ENCODE measurements around the gene RALGAPB. TPM values are rescaled to one million over a fixed set of nuclear protein-coding genes. Genes with fewer than 3 reads are reported as not detected.

The RALGAPB gene
- total and polyA plus RNA-seq, 2 experiments from 2014 or later, result 10.2 to 40.4 TPM

GRCh38 chr20:38534756-38535155, 62.1 kb downstream of the RALGAPB start:
- Histone ChIP-seq H2AFZ (no peak overlapping the region), H3K27ac (ENCODE audit: low read depth) (no peak overlapping the region), H3K27me3 (ENCODE audit: insufficient read depth) (no peaks in the 10 kb centered on the region), H3K36me3 (ENCODE audit: insufficient read depth) (peaks cover 17% of the 10 kb centered on the region), H3K4me3 (no peak overlapping the region), H3K4me2 (no peak overlapping the region), H4K20me1 (replicated peaks; ENCODE audit: insufficient read depth) (no peaks in the 10 kb centered on the region; the same call in 1 of the 2 replicates), H3F3A (replicated peaks; ENCODE audit: low read depth) (no peaks in the 10 kb centered on the region), H3K79me2 (replicated peaks; ENCODE audit: insufficient read depth) (no peaks in the 10 kb centered on the region), H3K9me2 (ENCODE audit: insufficient read depth) (no peaks in the 10 kb centered on the region), H3K4me1 (ENCODE audit: insufficient read depth) (no peaks in the 10 kb centered on the region)
- Mint-ChIP-seq H3K9me3 (no peaks in the 10 kb centered on the region), H3K4me3 (no peak overlapping the region), H3K36me3 (ENCODE audit: low read depth) (peaks cover 39% of the 10 kb centered on the region), H3K27me3 (ENCODE audit: insufficient read depth, low read depth, poor library complexity) (no peaks in the 10 kb centered on the region), H3K27ac (no peak overlapping the region), H3K4me1 (no peaks in the 10 kb centered on the region)
- DNase-seq (ENCODE audit: low spot score) (no peak), ATAC-seq (no peak)
- TF ChIP-seq EZH2phosphoT487 (IDR thresholded peaks at IDR 0.05; ENCODE audit: unreplicated experiment) (no peak), POLR2AphosphoS5 (IDR thresholded peaks at IDR 0.05; ENCODE audit: low read depth) (no peak), CREB1 (CRISPR knock-in tag; IDR thresholded peaks at IDR 0.05; ENCODE audit: low read depth) (no peak)

GRCh38 chr20:38536310-38536709, 63.7 kb downstream of the RALGAPB start:
- H3F3A ChIP-seq (replicated peaks; ENCODE audit: low read depth), result no peaks in the 10 kb centered on the region
- no peaks in the 10 kb centered on the region; the same call in 1 of the 2 replicates for H4K20me1 ChIP-seq (replicated peaks; ENCODE audit: insufficient read depth)
- H3K27me3 Mint-ChIP-seq (ENCODE audit: insufficient read depth, low read depth, poor library complexity), result no peaks in the 10 kb centered on the region
- DNase-seq (ENCODE audit: low spot score) (no peak), ATAC-seq (no peak)
- H3K36me3 Mint-ChIP-seq (ENCODE audit: low read depth), result peaks cover 45% of the 10 kb centered on the region
- H3K4me2 ChIP-seq, result no peak overlapping the region
- no peak overlapping the region for H3K27ac Mint-ChIP-seq
- H3K9me3 Mint-ChIP-seq, result no peaks in the 10 kb centered on the region
- no peak overlapping the region for H3K27ac ChIP-seq (ENCODE audit: low read depth)
- H3K27me3 ChIP-seq (ENCODE audit: insufficient read depth), result no peaks in the 10 kb centered on the region
- H3K4me1 ChIP-seq (ENCODE audit: insufficient read depth), result no peaks in the 10 kb centered on the region
- H3K4me1 Mint-ChIP-seq, result no peaks in the 10 kb centered on the region
- H2AFZ ChIP-seq, result no peak overlapping the region
- no peaks in the 10 kb centered on the region for H3K9me2 ChIP-seq (ENCODE audit: insufficient read depth)
- H3K36me3 ChIP-seq (ENCODE audit: insufficient read depth), result peaks cover 22% of the 10 kb centered on the region
- H3K79me2 ChIP-seq (replicated peaks; ENCODE audit: insufficient read depth), result no peaks in the 10 kb centered on the region
- no peak overlapping the region for H3K4me3 ChIP-seq
- no peak overlapping the region for H3K4me3 Mint-ChIP-seq
- TF ChIP-seq EZH2 (IDR thresholded peaks at IDR 0.05; ENCODE audit: low read depth, unreplicated experiment) (no peak), STAT1 (IDR thresholded peaks at IDR 0.05; ENCODE audit: unreplicated experiment) (no peak), NANOG (IDR thresholded peaks at IDR 0.05; ENCODE audit: borderline replicate concordance) (no peak), EZH2phosphoT487 (IDR thresholded peaks at IDR 0.05; ENCODE audit: unreplicated experiment) (no peak), JUNB (IDR thresholded peaks at IDR 0.05; ENCODE audit: unreplicated experiment) (no peak), CTCF (conservative IDR thresholded peaks at IDR 0.05; ENCODE audit: low read depth in 2 of 2) (no peak), REST (IDR thresholded peaks at IDR 0.05; ENCODE audit: unreplicated experiment) (no peak), CREB1 (CRISPR knock-in tag; IDR thresholded peaks at IDR 0.05; ENCODE audit: low read depth) (no peak), ZNF462 (CRISPR knock-in tag; IDR thresholded peaks at IDR 0.05) (no peak), POLR2AphosphoS5 (IDR thresholded peaks at IDR 0.05; ENCODE audit: low read depth) (no peak), ZNF331 (CRISPR knock-in tag; IDR thresholded peaks at IDR 0.05; ENCODE audit: low read depth) (no peak)

All from GM23338 (cell line).